GM10266 (cell line): ENCODE results near the gene ZNF423.

Experiments
- DNase-seq: peaks from one replicate; pipeline ENCODE4 v3.0.0; 2012; ENCODE audit errors: extremely low spot score
- TF ChIP-seq, protein P1 (sequence below): IDR thresholded peaks from 2 replicates; pipeline ENCODE4 v1.5.1; 2012; ENCODE audit warnings: mild to moderate bottlenecking, low read depth; ENCODE audit not compliant: control insufficient read depth, insufficient read depth; ENCODE audit errors: missing control alignments

Gene ZNF423

DNA sequence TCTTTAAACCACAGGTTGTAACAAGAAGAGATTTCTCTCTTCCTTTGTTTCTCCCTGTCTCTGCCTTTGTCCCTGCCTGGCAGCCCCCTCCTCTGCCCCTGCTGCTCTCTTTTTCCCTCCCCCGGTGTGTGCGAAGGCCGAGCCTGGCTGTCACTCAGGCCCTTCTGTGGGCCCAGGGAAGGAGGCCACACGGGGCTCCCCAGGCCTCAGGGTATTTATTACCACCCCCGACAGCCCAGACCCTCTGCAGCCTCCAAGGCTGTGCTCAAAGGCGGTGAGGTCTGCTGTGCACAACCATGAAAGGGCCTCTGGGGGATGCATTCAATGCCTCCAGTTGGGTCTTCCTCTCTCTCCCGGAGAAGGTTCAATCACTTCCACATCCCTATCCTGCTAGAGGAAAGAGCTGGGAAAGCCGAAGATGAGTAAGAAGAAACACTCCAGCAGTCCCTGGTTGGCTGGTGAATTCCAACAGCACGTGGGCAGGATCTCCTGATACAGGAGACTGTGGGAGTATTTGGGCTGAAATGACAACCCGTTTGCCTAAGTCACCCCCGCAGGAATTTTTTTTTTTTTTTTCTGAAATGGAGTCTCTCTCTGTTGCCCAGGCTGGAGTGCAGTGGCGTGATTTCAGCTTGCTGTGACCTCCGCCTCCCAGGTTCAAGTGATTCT is 34.2 kb downstream of the ZNF423 start:
- DNase-seq, result no peak
- TF ChIP-seq, protein P1, sequence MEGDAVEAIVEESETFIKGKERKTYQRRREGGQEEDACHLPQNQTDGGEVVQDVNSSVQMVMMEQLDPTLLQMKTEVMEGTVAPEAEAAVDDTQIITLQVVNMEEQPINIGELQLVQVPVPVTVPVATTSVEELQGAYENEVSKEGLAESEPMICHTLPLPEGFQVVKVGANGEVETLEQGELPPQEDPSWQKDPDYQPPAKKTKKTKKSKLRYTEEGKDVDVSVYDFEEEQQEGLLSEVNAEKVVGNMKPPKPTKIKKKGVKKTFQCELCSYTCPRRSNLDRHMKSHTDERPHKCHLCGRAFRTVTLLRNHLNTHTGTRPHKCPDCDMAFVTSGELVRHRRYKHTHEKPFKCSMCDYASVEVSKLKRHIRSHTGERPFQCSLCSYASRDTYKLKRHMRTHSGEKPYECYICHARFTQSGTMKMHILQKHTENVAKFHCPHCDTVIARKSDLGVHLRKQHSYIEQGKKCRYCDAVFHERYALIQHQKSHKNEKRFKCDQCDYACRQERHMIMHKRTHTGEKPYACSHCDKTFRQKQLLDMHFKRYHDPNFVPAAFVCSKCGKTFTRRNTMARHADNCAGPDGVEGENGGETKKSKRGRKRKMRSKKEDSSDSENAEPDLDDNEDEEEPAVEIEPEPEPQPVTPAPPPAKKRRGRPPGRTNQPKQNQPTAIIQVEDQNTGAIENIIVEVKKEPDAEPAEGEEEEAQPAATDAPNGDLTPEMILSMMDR, result no peak

DNA sequence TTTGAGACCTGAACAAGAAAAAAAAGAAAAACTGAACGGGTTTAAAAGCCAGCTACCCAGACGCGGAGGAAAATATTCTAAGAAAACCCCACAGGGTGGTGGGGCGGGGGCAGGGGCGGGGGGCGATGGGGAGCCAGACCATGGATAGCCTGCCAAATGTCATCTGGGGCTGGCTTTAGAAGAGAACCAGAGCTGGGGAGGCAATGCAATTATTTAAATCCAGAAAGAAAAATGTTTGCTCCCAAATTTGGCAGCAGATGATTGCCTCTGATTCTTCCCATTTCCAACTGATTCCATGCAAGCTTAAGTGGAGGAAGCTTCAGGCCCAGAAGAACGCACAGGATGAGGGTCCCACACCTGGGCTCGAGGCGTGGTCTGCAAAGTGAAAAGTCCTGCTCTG is 34.8 kb downstream of the ZNF423 start:
- TF ChIP-seq, protein P1, result no peak
- DNase-seq, result no peak

DNA sequence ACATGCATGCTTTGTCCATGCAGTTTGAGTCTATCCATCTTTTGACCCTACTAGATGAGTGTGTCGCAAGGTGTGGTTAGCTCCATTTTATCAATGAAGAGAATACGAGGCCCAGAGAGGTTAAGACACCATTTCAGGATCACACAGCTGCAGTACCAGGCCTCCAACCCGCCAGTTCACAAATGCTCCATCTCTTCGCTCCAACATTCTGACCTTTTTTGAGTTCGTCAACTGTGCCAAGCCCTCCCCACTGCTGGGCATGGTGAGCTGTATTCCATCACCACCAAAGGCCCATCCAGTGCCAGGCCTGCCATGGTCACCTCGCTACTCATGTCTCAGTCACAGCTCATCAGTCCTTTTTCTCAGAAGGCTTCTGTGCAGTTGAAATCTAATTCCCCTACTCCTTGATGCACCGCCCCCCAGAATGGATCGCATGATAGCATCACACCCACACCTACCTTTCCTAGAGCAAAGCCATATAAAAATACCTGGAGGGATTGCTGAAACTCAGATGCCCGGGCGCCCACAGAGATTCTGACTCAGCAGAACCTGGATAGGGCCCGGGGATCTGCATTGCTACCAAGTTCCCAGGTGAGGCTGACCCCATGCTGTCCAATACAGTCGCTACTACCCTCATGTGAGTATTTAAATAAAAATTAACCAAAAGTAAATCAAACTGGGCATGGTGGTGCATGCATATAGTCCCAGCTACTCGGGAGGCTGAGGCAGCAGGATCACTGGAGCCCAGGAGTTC is 38.0 kb downstream of the ZNF423 start:
- TF ChIP-seq, protein P1, result no peak
- no peak for DNase-seq

GRCh38 chr16:49816875-49817274 is 39.0 kb downstream of the ZNF423 start:
- TF ChIP-seq, protein P1, result no peak
- DNase-seq, result no peak

DNA sequence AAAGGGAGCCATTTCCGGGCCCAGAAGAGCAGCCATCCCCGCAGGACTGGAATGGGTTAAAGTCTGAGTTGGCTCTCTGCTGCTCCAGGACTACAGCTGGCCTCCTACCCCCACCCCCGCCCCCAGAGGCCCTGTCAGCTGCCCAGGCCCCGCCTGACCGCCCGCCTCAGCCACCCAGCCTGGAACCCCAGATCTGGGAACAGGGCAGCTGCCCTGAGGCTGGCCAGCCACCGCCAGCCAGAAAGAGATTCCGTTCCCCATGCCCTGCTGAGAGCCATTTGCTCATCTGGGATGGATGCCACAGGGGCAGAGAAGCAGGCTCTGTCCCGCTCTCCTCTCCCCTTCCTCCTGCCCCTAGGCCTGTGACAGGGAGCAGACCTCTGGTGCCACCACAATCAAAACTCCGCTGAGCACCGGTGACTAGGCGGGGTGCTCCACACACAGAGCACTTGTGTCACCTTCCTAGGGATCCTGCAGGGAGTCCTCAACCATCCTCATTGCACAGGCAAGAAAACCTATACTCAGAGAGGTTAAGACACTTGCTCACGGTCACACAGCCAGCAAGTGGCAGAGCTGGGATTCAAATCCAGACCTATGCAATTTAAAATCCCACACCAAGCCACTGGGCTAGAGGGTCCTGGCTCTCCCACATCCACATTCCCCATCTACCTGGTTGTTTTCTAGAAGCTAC is 44.1 kb downstream of the ZNF423 start:
- DNase-seq, result no peak
- TF ChIP-seq, protein P1, result no peak

GRCh38 chr16:49810831-49811230 is 45.1 kb downstream of the ZNF423 start:
- TF ChIP-seq, protein P1, result no peak
- DNase-seq, result no peak
